ENCODE results near the gene PRKCA. TPM values are rescaled to one million over a fixed set of nuclear protein-coding genes. Genes with fewer than 3 reads are reported as not detected.

PRKCA gene
- total RNA-seq, 2 experiments from 2014 or later, result 84.4 to 87.9 TPM

- H3K27ac Mint-ChIP-seq, result no peak overlapping the region
- TF ChIP-seq CTCF (IDR thresholded peaks at IDR 0.05), result no peak
- peaks cover 13% of the 10 kb centered on the region for H3K27me3 Mint-ChIP-seq
- no peak overlapping the region for H3K4me3 Mint-ChIP-seq
- no peak for ATAC-seq
- no peaks in the 10 kb centered on the region for H3K36me3 Mint-ChIP-seq (ENCODE audit: low read depth)
- no peaks in the 10 kb centered on the region for H3K9me3 Mint-ChIP-seq
- intact Hi-C loops (cut with micrococcal nuclease), result no loop called here
- ChIA-PET POLR2A (no interaction called here), CTCF (no interaction called here)
- no peaks in the 10 kb centered on the region for H3K4me1 Mint-ChIP-seq (ENCODE audit: low read depth)
- no peak for DNase-seq
These were observed 537.6 kb downstream of the PRKCA start for GRCh38 chr17:66840061-66840460.

- POLR2A ChIA-PET, result no interaction called here
- ATAC-seq (no peak), DNase-seq (no peak)
- no peak overlapping the region for H3K27ac Mint-ChIP-seq
- intact Hi-C loops (cut with micrococcal nuclease), result no loop called here
- H3K36me3 Mint-ChIP-seq (ENCODE audit: low read depth), result no peaks in the 10 kb centered on the region
- H3K27me3 Mint-ChIP-seq, result peaks cover 5% of the 10 kb centered on the region
- TF ChIP-seq CTCF (IDR thresholded peaks at IDR 0.05), result no peak
- CTCF ChIA-PET, result no interaction called here
- H3K9me3 Mint-ChIP-seq, result no peaks in the 10 kb centered on the region
- no peaks in the 10 kb centered on the region for H3K4me1 Mint-ChIP-seq (ENCODE audit: low read depth)
- no peak overlapping the region for H3K4me3 Mint-ChIP-seq
These were observed 538.9 kb downstream of the PRKCA start for GRCh38 chr17:66841328-66841727.

GRCh38 chr17:66841744-66842143, 539.3 kb downstream of the PRKCA start:
- Mint-ChIP-seq H3K4me1 (ENCODE audit: low read depth) (no peaks in the 10 kb centered on the region), H3K27ac (no peak overlapping the region), H3K36me3 (ENCODE audit: low read depth) (no peaks in the 10 kb centered on the region), H3K4me3 (no peak overlapping the region), H3K9me3 (no peaks in the 10 kb centered on the region), H3K27me3 (peaks cover 2% of the 10 kb centered on the region)
- ATAC-seq (no peak), DNase-seq (no peak)
- intact Hi-C loops (cut with micrococcal nuclease), result no loop called here
- POLR2A ChIA-PET, result no interaction called here
- CTCF ChIA-PET, result interaction anchor here (1.5 kb wide), 1 partner anchor 10 kb away, joined by 3 read pairs; no protein-coding TSS in a partner anchor
- TF ChIP-seq CTCF (IDR thresholded peaks at IDR 0.05), result no peak

GRCh38 chr17:66842505-66842904, 540.1 kb downstream of the PRKCA start:
- intact Hi-C loops (cut with micrococcal nuclease), result no loop called here
- DNase-seq, result no peak
- ATAC-seq, result no peak
- Mint-ChIP-seq H3K27ac (no peak overlapping the region), H3K27me3 (no peaks in the 10 kb centered on the region), H3K36me3 (ENCODE audit: low read depth) (no peaks in the 10 kb centered on the region), H3K4me1 (ENCODE audit: low read depth) (no peaks in the 10 kb centered on the region), H3K9me3 (no peaks in the 10 kb centered on the region), H3K4me3 (no peak overlapping the region)
- CTCF ChIA-PET, result interaction anchor here (1.1 to 1.5 kb wide), 2 partner anchors 9 to 12 kb away, joined by 3 to 4 read pairs; no protein-coding TSS in a partner anchor
- TF ChIP-seq CTCF (IDR thresholded peaks at IDR 0.05), result no peak
- POLR2A ChIA-PET, result interaction anchor here (0.7 kb wide), 1 partner anchor 47 kb away, joined by 3 read pairs; no protein-coding TSS in a partner anchor

GRCh38 chr17:66842959-66843358, 540.5 kb downstream of the PRKCA start:
- no peaks in the 10 kb centered on the region for H3K36me3 Mint-ChIP-seq (ENCODE audit: low read depth)
- no peak overlapping the region for H3K27ac Mint-ChIP-seq
- TF ChIP-seq CTCF (IDR thresholded peaks at IDR 0.05), result no peak
- intact Hi-C loops (cut with micrococcal nuclease), result no loop called here
- DNase-seq, result no peak
- no peak overlapping the region for H3K4me3 Mint-ChIP-seq
- no peaks in the 10 kb centered on the region for H3K4me1 Mint-ChIP-seq (ENCODE audit: low read depth)
- no peaks in the 10 kb centered on the region for H3K27me3 Mint-ChIP-seq
- no peak for ATAC-seq
- CTCF ChIA-PET, result interaction anchor here (1.1 to 1.5 kb wide), 2 partner anchors 8 to 12 kb away, joined by 3 to 4 read pairs; no protein-coding TSS in a partner anchor
- POLR2A ChIA-PET, result interaction anchor here (0.7 kb wide), 1 partner anchor 46 kb away, joined by 3 read pairs; no protein-coding TSS in a partner anchor
- H3K9me3 Mint-ChIP-seq, result no peaks in the 10 kb centered on the region
